WTC11 (cell line): ENCODE results near the gene GRAMD1B. TPM values are rescaled to one million over a fixed set of nuclear protein-coding genes. Genes with fewer than 3 reads are reported as not detected.

ENCODE experiments used
- ATAC-seq: fragments of 200-7000 bp; cut with Tn5 transposase; 2 replicates; pipeline ENCODE4 v1.10.0; 2021; ENCODE audit warnings: mild to moderate bottlenecking, moderate library complexity
- CTCF ChIA-PET: fragments of 300-600 bp; sonication (Branson Sonifier 250); formaldehyde crosslinking; loops from one replicate; lab custom pipeline; 2021; ENCODE audit warnings: antibody characterized with exemption; lab: Charles Lee
- POLR2A ChIA-PET: fragments of 350-600 bp; sonication (Branson Sonifier 250); formaldehyde crosslinking; loops from one replicate; lab custom pipeline; 2021; ENCODE audit warnings: antibody characterized with exemption; lab: Charles Lee
- DNase-seq: peaks from one replicate; pipeline ENCODE4 v3.0.0; 2021; ENCODE audit warnings: low spot score
- H3K27ac Mint-ChIP-seq: 2 replicates; pipeline ENCODE4 v1.8.0; 2021; ENCODE audit warnings: mixed read lengths
- H3K27me3 Mint-ChIP-seq: 2 replicates; pipeline ENCODE4 v1.8.0; 2021; ENCODE audit warnings: low read depth, mild to moderate bottlenecking, moderate library complexity, mixed read lengths
- H3K36me3 Mint-ChIP-seq: 2 replicates; pipeline ENCODE4 v1.8.0; 2021; ENCODE audit warnings: mixed read lengths
- H3K4me1 Mint-ChIP-seq: 2 replicates; pipeline ENCODE4 v1.8.0; 2022; ENCODE audit warnings: mixed read lengths
- H3K4me3 Mint-ChIP-seq: 2 replicates; pipeline ENCODE4 v1.8.0; 2021; ENCODE audit warnings: mild to moderate bottlenecking, moderate library complexity, mixed read lengths
- H3K9me3 Mint-ChIP-seq: 2 replicates; pipeline ENCODE4 v1.8.0; 2021; ENCODE audit warnings: mixed read lengths
- ATF2 ChIP-seq: sonication (generic); formaldehyde crosslinking; IDR thresholded peaks from 2 replicates; pipeline ENCODE4 v1.8.1; 2022; ENCODE audit warnings: low read depth, missing genetic modification reagents, borderline replicate concordance
- ATF6 ChIP-seq: sonication (generic); formaldehyde crosslinking; IDR thresholded peaks from 2 replicates; pipeline ENCODE4 v1.8.1; 2023; ENCODE audit warnings: mild to moderate bottlenecking, missing genetic modification reagents
- CREM ChIP-seq: sonication (generic); formaldehyde crosslinking; IDR thresholded peaks from 2 replicates; pipeline ENCODE4 v1.8.1; 2022; ENCODE audit warnings: mild to moderate bottlenecking, missing genetic modification reagents, moderate library complexity
- E2F1 ChIP-seq: sonication (generic); formaldehyde crosslinking; IDR thresholded peaks from 2 replicates; pipeline ENCODE4 v1.8.0; 2022; ENCODE audit warnings: mild to moderate bottlenecking, missing genetic modification reagents
- ERG ChIP-seq: fragments of 250-450 bp; sonication (Bioruptor Pico); IDR thresholded peaks from 2 replicates; pipeline ENCODE4 v1.8.0; 2021; ENCODE audit warnings: mild to moderate bottlenecking
- ESRRA ChIP-seq: sonication (generic); formaldehyde crosslinking; IDR thresholded peaks from 2 replicates; pipeline ENCODE4 v1.8.1; 2022; ENCODE audit warnings: mild to moderate bottlenecking, missing genetic modification reagents, borderline replicate concordance
- MAX ChIP-seq: sonication (generic); formaldehyde crosslinking; IDR thresholded peaks from 2 replicates; pipeline ENCODE4 v1.8.0; 2022; ENCODE audit warnings: mild to moderate bottlenecking, missing genetic modification reagents
- NFYB ChIP-seq: sonication (generic); formaldehyde crosslinking; conservative IDR thresholded peaks from 2 replicates; pipeline ENCODE4 v1.8.0; 2022; ENCODE audit warnings: low read depth, missing genetic modification reagents
- NR3C1 ChIP-seq: sonication (generic); formaldehyde crosslinking; conservative IDR thresholded peaks from 2 replicates; pipeline ENCODE4 v1.8.1; 2023; ENCODE audit warnings: low read depth, mild to moderate bottlenecking, missing genetic modification reagents
- OVOL2 ChIP-seq: fragments of 250-450 bp; sonication (Bioruptor Pico); IDR thresholded peaks from 2 replicates; pipeline ENCODE4 v1.9.0; 2021; ENCODE audit warnings: mild to moderate bottlenecking, borderline replicate concordance
- RORB ChIP-seq: fragments of 250-450 bp; sonication (Bioruptor Pico); IDR thresholded peaks from 2 replicates; pipeline ENCODE4 v1.9.0; 2021; ENCODE audit warnings: mild to moderate bottlenecking
- SMAD3 ChIP-seq: sonication (generic); formaldehyde crosslinking; IDR thresholded peaks from 2 replicates; pipeline ENCODE4 v1.8.0; 2022; ENCODE audit warnings: missing genetic modification reagents, mild to moderate bottlenecking, borderline replicate concordance
- TEAD1 ChIP-seq: sonication (generic); formaldehyde crosslinking; IDR thresholded peaks from 2 replicates; pipeline ENCODE4 v1.8.0; 2022; ENCODE audit warnings: mild to moderate bottlenecking, missing genetic modification reagents
- TEAD4 ChIP-seq: sonication (generic); formaldehyde crosslinking; IDR thresholded peaks from 2 replicates; pipeline ENCODE4 v1.8.0; 2022; ENCODE audit warnings: mild to moderate bottlenecking, missing genetic modification reagents
- ZNF121 ChIP-seq: sonication (generic); formaldehyde crosslinking; IDR thresholded peaks from 2 replicates; pipeline ENCODE4 v1.8.0; 2023; ENCODE audit warnings: missing genetic modification reagents
- ZNF219 ChIP-seq: sonication (generic); formaldehyde crosslinking; IDR thresholded peaks from 2 replicates; pipeline ENCODE4 v1.8.0; 2023; ENCODE audit warnings: missing genetic modification reagents, mild to moderate bottlenecking, borderline replicate concordance
- ZNF263 ChIP-seq: sonication (generic); formaldehyde crosslinking; IDR thresholded peaks from 2 replicates; pipeline ENCODE4 v1.8.1; 2022; ENCODE audit warnings: low read depth, mild to moderate bottlenecking, moderate library complexity, missing genetic modification reagents
- ZNF396 ChIP-seq: fragments of 250-450 bp; sonication (Bioruptor Pico); IDR thresholded peaks from 2 replicates; pipeline ENCODE4 v1.8.0; 2021; ENCODE audit warnings: mild to moderate bottlenecking, moderate library complexity, borderline replicate concordance
- ZNF425 ChIP-seq: fragments of 250-450 bp; sonication (Bioruptor Pico); conservative IDR thresholded peaks from 2 replicates; pipeline ENCODE4 v1.9.0; 2021; ENCODE audit warnings: mild to moderate bottlenecking
- ZNF671 ChIP-seq: fragments of 250-450 bp; sonication (Bioruptor Pico); IDR thresholded peaks from 2 replicates; pipeline ENCODE4 v1.8.0; 2021; ENCODE audit warnings: mild to moderate bottlenecking
- total RNA-seq: library from RNA; stranded (reverse); gene quantifications from 3 replicates; pipeline ENCODE4 v1.2.3, GENCODE V29; 2021

GRAMD1B gene
- total RNA-seq, 1 experiment from 2014 or later, result 31.5 TPM

- peaks cover 25% of the 10 kb centered on the region for H3K4me1 Mint-ChIP-seq
- no peak for TF ChIP-seq ZNF396 (CRISPR knock-in tag)
- TF ChIP-seq ZNF671 (CRISPR knock-in tag), result no peak
- no peak for TF ChIP-seq NFYB (CRISPR knock-in tag)
- TF ChIP-seq TEAD4 (CRISPR knock-in tag), result no peak
- TF ChIP-seq OVOL2 (CRISPR knock-in tag), result no peak
- TF ChIP-seq ZNF121 (CRISPR knock-in tag), result no peak
- TF ChIP-seq ZNF219 (CRISPR knock-in tag), result no peak
- TF ChIP-seq TEAD1 (CRISPR knock-in tag), result no peak
- no peak for TF ChIP-seq ZNF425 (CRISPR knock-in tag)
- no peak for TF ChIP-seq E2F1
- no peak for TF ChIP-seq ATF6
- TF ChIP-seq SMAD3 (CRISPR knock-in tag), result no peak
- no peak for TF ChIP-seq RORB (CRISPR knock-in tag)
- TF ChIP-seq ERG (CRISPR knock-in tag), result no peak
- TF ChIP-seq ZNF263 (CRISPR knock-in tag), result no peak
- TF ChIP-seq MAX (CRISPR knock-in tag), result no peak
- no peak for TF ChIP-seq CREM (CRISPR knock-in tag)
- TF ChIP-seq ATF2 (CRISPR knock-in tag), result no peak
- TF ChIP-seq ESRRA (CRISPR knock-in tag), result no peak
- no peak for TF ChIP-seq NR3C1
- TF ChIP-seq, all 79 proteins: peak for 0
- Mint-ChIP-seq H3K4me3 (no peak overlapping the region), H3K27me3 (no peaks in the 10 kb centered on the region), H3K9me3 (peaks cover 5% of the 10 kb centered on the region), H3K27ac (no peak overlapping the region), H3K36me3 (peaks cover 4% of the 10 kb centered on the region; the same call in 1 of the 2 replicates)
- DNase-seq (no peak), ATAC-seq (no peak)
- POLR2A ChIA-PET, result no interaction called here
- CTCF ChIA-PET, result interaction anchor here (0.9 to 2.2 kb wide), 3 partner anchors 10 to 121 kb away, joined by 3 to 16 read pairs (median 4); no protein-coding TSS in a partner anchor
Measured at GRCh38 chr11:123587044-123587443, 157.0 kb downstream of the GRAMD1B start.
